H9 (cell line): ENCODE measurements around the gene ANKRD13A. TPM values are rescaled to one million over a fixed set of nuclear protein-coding genes. Genes with fewer than 3 reads are reported as not detected.

ENCODE experiments used
- DNase-seq: peaks from one replicate; pipeline ENCODE4 v3.0.0-alpha.2; 2017
- H2AFZ ChIP-seq: one replicate; pipeline ENCODE4 v1.6.1; 2013; ENCODE audit warnings: mild to moderate bottlenecking, low read length, control low read depth, moderate library complexity
- H2AK5ac ChIP-seq: 2 replicates; pipeline ENCODE4 v1.6.1; 2013; ENCODE audit warnings: low read length, control low read depth, mixed read lengths; ENCODE audit not compliant: insufficient read length
- H2BK120ac ChIP-seq: one replicate; pipeline ENCODE4 v1.6.1; 2013; ENCODE audit warnings: low read depth, mild to moderate bottlenecking, low read length, control low read depth, inconsistent platforms; ENCODE audit not compliant: poor library complexity, severe bottlenecking
- H2BK12ac ChIP-seq: 2 replicates; pipeline ENCODE4 v1.6.1; 2013; ENCODE audit warnings: low read length, control low read depth, mixed read lengths, low read depth; ENCODE audit not compliant: insufficient read length
- H2BK15ac ChIP-seq: 2 replicates; pipeline ENCODE4 v1.6.1; 2013; ENCODE audit warnings: low read depth, low read length, control low read depth
- H2BK20ac ChIP-seq: one replicate; pipeline ENCODE4 v1.6.1; 2013; ENCODE audit warnings: low read depth, mild to moderate bottlenecking, low read length, control low read depth, inconsistent platforms; ENCODE audit not compliant: poor library complexity, severe bottlenecking
- H2BK5ac ChIP-seq: 2 replicates; pipeline ENCODE4 v1.6.1; 2013; ENCODE audit warnings: low read length, control low read depth, mixed read lengths; ENCODE audit not compliant: insufficient read length
- H3K14ac ChIP-seq: 2 replicates; pipeline ENCODE4 v1.6.1; 2013; ENCODE audit warnings: low read length, control low read depth; ENCODE audit not compliant: insufficient read depth
- H3K18ac ChIP-seq: 2 replicates; pipeline ENCODE4 v1.6.1; 2013; ENCODE audit warnings: low read depth, mild to moderate bottlenecking, mixed read lengths, low read length, control low read depth; ENCODE audit not compliant: insufficient read length
- H3K23ac ChIP-seq: 2 replicates; pipeline ENCODE4 v1.6.1; 2013; ENCODE audit warnings: low read length, control low read depth, mixed read lengths, low read depth; ENCODE audit not compliant: insufficient read length
- H3K23me2 ChIP-seq: 2 replicates; pipeline ENCODE4 v1.6.1; 2013; ENCODE audit warnings: low read depth, mild to moderate bottlenecking, mixed read lengths, low read length, control low read depth; ENCODE audit not compliant: insufficient read length, poor library complexity, severe bottlenecking
- H3K27ac ChIP-seq: 2 replicates; pipeline ENCODE4 v1.5.1; 2013; ENCODE audit warnings: low read length, control low read depth, mixed read lengths, low read depth; ENCODE audit not compliant: insufficient read length
- H3K27me3 ChIP-seq: 2 replicates; pipeline ENCODE4 v1.6.1; 2013; ENCODE audit warnings: low read length, control low read depth, inconsistent platforms; ENCODE audit not compliant: insufficient read depth
- H3K4ac ChIP-seq: 2 replicates; pipeline ENCODE4 v1.6.1; 2013; ENCODE audit warnings: low read depth, mild to moderate bottlenecking, control low read depth, inconsistent platforms, low read length, moderate library complexity
- H3K4me1 ChIP-seq: 2 replicates; pipeline ENCODE4 v1.6.1; 2013; ENCODE audit warnings: low read length, control low read depth, inconsistent platforms; ENCODE audit not compliant: insufficient read depth
- H3K4me2 ChIP-seq: 2 replicates; pipeline ENCODE4 v1.6.1; 2013; ENCODE audit warnings: low read length, control low read depth, mixed read lengths; ENCODE audit not compliant: insufficient read length, insufficient read depth
- H3K56ac ChIP-seq: 2 replicates; pipeline ENCODE4 v1.6.1; 2013; ENCODE audit warnings: low read depth, mild to moderate bottlenecking, mixed read lengths, low read length, control low read depth; ENCODE audit not compliant: insufficient read length
- H3K79me1 ChIP-seq: 2 replicates; pipeline ENCODE4 v1.6.1; 2013; ENCODE audit warnings: low read depth, mild to moderate bottlenecking, moderate library complexity, low read length, control low read depth, inconsistent platforms; ENCODE audit not compliant: insufficient read depth, poor library complexity, severe bottlenecking
- H3K79me2 ChIP-seq: 2 replicates; pipeline ENCODE4 v1.6.1; 2013; ENCODE audit warnings: low read length, control low read depth, inconsistent platforms; ENCODE audit not compliant: insufficient read depth
- H3K9ac ChIP-seq: 2 replicates; pipeline ENCODE4 v1.6.1; 2013; ENCODE audit warnings: low read length, control low read depth, mixed read lengths; ENCODE audit not compliant: insufficient read length; ENCODE audit errors: extremely low read depth
- H3K9me3 ChIP-seq: one replicate; pipeline ENCODE4 v1.6.1; 2013; ENCODE audit warnings: low read depth, low read length, inconsistent platforms; ENCODE audit not compliant: control insufficient read depth
- H3T11ph ChIP-seq: one replicate; pipeline ENCODE4 v1.6.1; 2013; ENCODE audit warnings: mild to moderate bottlenecking, low read length, control low read depth, inconsistent platforms
- H4K20me1 ChIP-seq: one replicate; pipeline ENCODE4 v1.6.1; 2013; ENCODE audit not compliant: control insufficient read depth, insufficient read length, insufficient read depth
- H4K5ac ChIP-seq: 2 replicates; pipeline ENCODE4 v1.6.1; 2013; ENCODE audit warnings: low read depth, mild to moderate bottlenecking, mixed read lengths, low read length, control low read depth; ENCODE audit not compliant: insufficient read length
- H4K8ac ChIP-seq: replicated peaks from 2 replicates; pipeline ENCODE4 v1.6.1; 2013; ENCODE audit warnings: low read length, control low read depth, mixed read lengths, low read depth; ENCODE audit not compliant: insufficient read length
- H4K91ac ChIP-seq: 2 replicates; pipeline ENCODE4 v1.6.1; 2013; ENCODE audit warnings: low read depth, mild to moderate bottlenecking, moderate library complexity, mixed read lengths, low read length, control low read depth; ENCODE audit not compliant: insufficient read length
- H3K27ac Mint-ChIP-seq, 3 experiments: 2 replicates in 2 of 3; 3 replicates in 1 of 3; pipeline ENCODE4 v1.8.0; 2020 to 2021; ENCODE audit warnings: mixed read lengths in 3 of 3, mild to moderate bottlenecking in 1 of 3, moderate library complexity in 1 of 3
- H3K27me3 Mint-ChIP-seq: 2 replicates; pipeline ENCODE4 v1.8.0; 2021; ENCODE audit warnings: low read depth, mild to moderate bottlenecking, moderate library complexity, mixed read lengths
- H3K36me3 Mint-ChIP-seq, 3 experiments: 2 replicates in 2 of 3; 3 replicates in 1 of 3; pipeline ENCODE4 v1.8.0; 2020 to 2021; ENCODE audit warnings: low read depth in 3 of 3, mixed read lengths in 3 of 3; ENCODE audit not compliant: insufficient read depth in 1 of 3
- H3K4me1 Mint-ChIP-seq, 2 experiments: 2 replicates each; pipeline ENCODE4 v1.8.0; 2020; ENCODE audit warnings: mixed read lengths in 2 of 2
- H3K4me3 Mint-ChIP-seq, 2 experiments: 2 replicates in 1 of 2; 3 replicates in 1 of 2; pipeline ENCODE4 v1.8.0; 2020 to 2021; ENCODE audit warnings: mild to moderate bottlenecking in 2 of 2, mixed read lengths in 2 of 2, moderate library complexity in 1 of 2
- H3K9me3 Mint-ChIP-seq, 2 experiments: 2 replicates in 1 of 2; 3 replicates in 1 of 2; pipeline ENCODE4 v1.8.0; 2020; ENCODE audit warnings: mild to moderate bottlenecking in 2 of 2, mixed read lengths in 2 of 2, moderate library complexity in 1 of 2
- WGBS: extraction: QIAGEN DNeasy Blood & Tissue Kit; methylation state at CpG from one replicate; pipeline ENCODE4 v1.1.7; 2013; ENCODE audit warnings: missing lambda C conversion rate, low lambda C conversion rate, mixed read lengths; ENCODE audit not compliant: insufficient read length; ENCODE audit errors: extremely low coverage; 5-methylcytosine and 5-hydroxymethylcytosine counted together
- total RNA-seq: library from RNA; stranded (reverse); gene quantifications from 2 replicates; pipeline ENCODE4 v1.2.1, GENCODE V29; 2021
- TF ChIP-seq, protein P1 (sequence below): fragments of 200-600 bp; sonication (generic); conservative IDR thresholded peaks from 3 replicates; pipeline ENCODE4 v1.8.0; 2021; ENCODE audit warnings: antibody characterized with exemption, mild to moderate bottlenecking

The ANKRD13A gene
- total RNA-seq, 1 experiment from 2014 or later: 18.0 TPM

DNA sequence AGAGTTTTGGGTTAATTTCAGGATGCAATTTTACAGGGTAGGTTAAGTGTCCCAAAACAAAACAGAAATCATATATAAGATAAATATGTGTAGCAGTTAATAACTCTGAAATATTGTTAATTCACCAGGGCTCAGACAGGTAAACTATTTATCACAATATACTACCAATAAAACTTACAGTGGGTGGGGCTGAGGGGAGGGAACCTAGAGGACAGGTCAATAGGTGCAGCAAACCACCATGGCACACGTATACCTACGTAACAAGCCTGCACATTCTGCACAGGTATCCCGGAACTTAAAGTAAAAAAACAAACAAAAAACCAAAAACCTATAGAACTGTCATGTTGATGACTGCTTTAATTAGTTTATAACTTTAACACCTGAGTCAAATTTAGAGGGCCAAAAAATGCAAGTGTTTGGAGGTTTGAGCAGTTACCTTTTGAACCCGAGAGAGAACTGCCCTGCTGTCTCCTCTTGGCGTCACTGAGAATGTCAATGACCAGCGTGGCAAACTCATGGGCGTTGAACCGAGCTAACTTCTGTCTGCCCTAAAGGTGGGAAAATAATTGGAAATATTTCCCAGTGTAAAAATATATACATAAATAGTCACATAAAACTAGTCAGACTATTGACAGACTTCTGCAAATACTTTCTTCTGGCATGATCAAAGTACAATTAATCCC is 39.7 kb upstream of the ANKRD13A start:
- H3K4me3 Mint-ChIP-seq: no peak overlapping the region
- Histone ChIP-seq H3K9me3 (no peaks in the 10 kb centered on the region), H3T11ph (no peak overlapping the region), H4K91ac (no peak overlapping the region), H2AFZ (no peak overlapping the region), H2BK12ac (no peak overlapping the region), H3K79me2 (no peaks in the 10 kb centered on the region), H3K9ac (no peak overlapping the region), H3K4me2 (no peak overlapping the region), H2AK5ac (no peak overlapping the region), H4K5ac (no peak overlapping the region), H2BK120ac (no peak overlapping the region), H3K79me1 (no peaks in the 10 kb centered on the region), H2BK20ac (no peak overlapping the region), H3K4ac (no peak overlapping the region), H3K18ac (no peak overlapping the region), H3K23me2 (no peaks in the 10 kb centered on the region), H3K4me1 (no peaks in the 10 kb centered on the region), H3K27me3 (no peaks in the 10 kb centered on the region), H2BK5ac (no peak overlapping the region), H4K20me1 (no peaks in the 10 kb centered on the region), H3K23ac (no peak overlapping the region), H3K56ac (no peak overlapping the region), H3K27ac (no peak overlapping the region), H3K14ac (no peak overlapping the region), H2BK15ac (no peak overlapping the region), H4K8ac (no peak overlapping the region)
- DNase-seq: no peak
- H3K9me3 Mint-ChIP-seq: no peaks in the 10 kb centered on the region
- H3K36me3 Mint-ChIP-seq: peaks cover 7 to 37% (median 22%) of the 10 kb centered on the region in 3 experiments; a peak in 6 of 7 replicates
- no peaks in the 10 kb centered on the region for H3K27me3 Mint-ChIP-seq
- no peaks in the 10 kb centered on the region for H3K4me1 Mint-ChIP-seq
- no CpG with 5 or more reads among the region's 8 CpGs for WGBS
- TF ChIP-seq, protein P1, sequence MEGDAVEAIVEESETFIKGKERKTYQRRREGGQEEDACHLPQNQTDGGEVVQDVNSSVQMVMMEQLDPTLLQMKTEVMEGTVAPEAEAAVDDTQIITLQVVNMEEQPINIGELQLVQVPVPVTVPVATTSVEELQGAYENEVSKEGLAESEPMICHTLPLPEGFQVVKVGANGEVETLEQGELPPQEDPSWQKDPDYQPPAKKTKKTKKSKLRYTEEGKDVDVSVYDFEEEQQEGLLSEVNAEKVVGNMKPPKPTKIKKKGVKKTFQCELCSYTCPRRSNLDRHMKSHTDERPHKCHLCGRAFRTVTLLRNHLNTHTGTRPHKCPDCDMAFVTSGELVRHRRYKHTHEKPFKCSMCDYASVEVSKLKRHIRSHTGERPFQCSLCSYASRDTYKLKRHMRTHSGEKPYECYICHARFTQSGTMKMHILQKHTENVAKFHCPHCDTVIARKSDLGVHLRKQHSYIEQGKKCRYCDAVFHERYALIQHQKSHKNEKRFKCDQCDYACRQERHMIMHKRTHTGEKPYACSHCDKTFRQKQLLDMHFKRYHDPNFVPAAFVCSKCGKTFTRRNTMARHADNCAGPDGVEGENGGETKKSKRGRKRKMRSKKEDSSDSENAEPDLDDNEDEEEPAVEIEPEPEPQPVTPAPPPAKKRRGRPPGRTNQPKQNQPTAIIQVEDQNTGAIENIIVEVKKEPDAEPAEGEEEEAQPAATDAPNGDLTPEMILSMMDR: no peak
- no peak overlapping the region for H3K27ac Mint-ChIP-seq
